HG02981 (cell line): ENCODE results near the gene CUL5.
"Not testable (repeated sequence)": the region's sequence is repeated elsewhere in the genome, so short reads cannot be mapped to it uniquely, and the experiment has no call there.

Experiments used
- ATAC-seq: cut with Tn5 transposase; IDR thresholded peaks from one replicate; pipeline ENCODE4 v1.9.1; 2021; ENCODE audit warnings: mild to moderate bottlenecking, moderate library complexity; ENCODE audit not compliant: unreplicated experiment

CUL5 gene

DNA sequence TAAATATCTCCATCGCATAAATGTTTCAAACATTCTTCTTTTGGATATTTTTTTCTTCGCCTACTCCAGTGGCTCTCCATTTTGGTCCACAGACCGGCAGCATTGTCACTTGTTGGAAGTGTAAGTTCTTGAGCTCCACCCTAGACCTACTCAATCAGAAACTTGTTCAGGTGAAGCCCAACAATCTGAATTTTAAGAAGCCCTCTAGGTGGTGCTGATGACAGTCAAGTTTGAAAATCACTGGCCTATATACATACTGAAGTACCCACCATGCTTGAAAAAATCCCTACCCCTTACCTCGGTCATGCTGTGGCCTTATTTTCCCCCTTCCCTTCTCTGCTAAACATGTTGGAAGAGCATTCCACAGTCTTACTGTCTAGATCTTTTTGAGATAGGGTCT, 102.4 kb downstream of the CUL5 start:
- no peak for ATAC-seq

DNA sequence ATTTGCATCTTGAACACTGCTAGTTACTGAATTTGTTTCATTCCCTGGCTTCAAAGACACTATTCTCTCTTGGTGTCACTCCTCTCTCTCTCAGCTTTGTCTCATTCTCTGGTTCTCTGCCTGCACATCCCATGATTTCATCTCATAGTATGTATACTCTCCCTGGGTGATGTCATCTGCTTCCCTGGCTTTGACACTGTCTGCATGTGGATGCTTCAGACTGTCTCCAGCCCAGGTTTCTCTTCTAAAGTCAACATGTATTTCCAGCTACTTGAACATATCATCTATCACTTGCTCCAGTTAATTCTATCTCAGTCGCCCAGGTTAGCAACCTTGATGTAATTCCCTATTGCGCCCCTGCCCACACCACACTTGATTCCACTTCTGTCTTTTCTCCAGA, 103.4 kb downstream of the CUL5 start:
- ATAC-seq: no peak

DNA sequence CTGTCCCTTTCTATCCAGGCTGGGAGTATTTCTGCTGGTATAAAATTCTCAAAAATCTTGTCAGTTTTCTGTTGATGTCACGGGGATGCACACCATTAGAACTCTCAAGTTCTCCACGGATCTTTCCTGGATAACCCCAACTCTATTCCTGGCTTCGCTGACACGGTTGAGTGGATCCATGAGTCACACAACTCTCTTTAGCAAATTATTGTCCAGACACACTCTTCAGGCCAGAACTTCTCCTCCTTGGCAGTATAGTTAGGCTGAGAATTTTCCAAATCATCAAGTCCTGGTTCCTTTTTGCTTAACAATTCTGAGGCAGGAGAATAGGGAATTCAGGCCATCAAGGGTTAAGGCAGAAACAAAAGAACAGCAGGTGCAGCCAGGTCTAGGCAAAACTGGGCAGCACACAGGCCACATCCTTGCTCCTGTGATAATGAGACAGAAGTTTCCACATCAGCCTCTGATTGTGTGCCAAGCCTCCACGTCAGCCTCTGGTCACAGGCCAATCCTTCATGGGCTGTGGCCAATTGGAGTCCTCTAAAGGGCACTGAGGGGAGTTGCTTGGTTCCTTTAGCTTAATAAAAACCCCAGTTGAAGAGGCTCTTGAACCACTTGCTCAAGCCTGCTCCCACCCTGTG, 106.9 kb downstream of the CUL5 start:
- no peak for ATAC-seq

DNA sequence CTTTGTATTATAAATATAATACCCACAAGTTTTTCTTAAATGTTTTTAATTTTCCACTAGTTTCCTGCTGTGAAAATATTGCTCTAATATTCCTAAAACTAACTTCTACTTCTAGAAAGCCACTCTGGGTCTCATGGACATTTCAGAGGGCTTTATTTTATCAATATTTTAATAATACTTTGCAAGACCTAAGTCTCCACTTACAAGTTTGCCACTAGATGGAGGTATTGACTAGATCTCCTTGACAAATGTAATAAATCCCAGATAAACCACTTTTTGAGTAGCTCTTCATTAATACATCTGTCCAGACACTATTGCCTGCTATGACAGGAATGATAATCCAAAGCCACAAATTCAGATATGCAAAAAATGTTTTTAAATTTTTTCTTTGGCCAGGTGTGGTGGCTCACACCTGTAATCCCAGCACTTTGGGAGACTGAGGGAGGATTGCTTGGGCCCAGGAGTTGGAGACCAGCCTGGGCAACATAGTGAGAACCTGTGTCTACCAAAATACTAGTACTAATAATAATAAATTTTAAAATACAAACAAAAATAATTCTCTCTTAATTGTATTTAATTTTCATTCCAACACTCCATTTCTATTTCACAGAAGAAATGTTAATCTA, 109.2 kb downstream of the CUL5 start:
- ATAC-seq: no peak

DNA sequence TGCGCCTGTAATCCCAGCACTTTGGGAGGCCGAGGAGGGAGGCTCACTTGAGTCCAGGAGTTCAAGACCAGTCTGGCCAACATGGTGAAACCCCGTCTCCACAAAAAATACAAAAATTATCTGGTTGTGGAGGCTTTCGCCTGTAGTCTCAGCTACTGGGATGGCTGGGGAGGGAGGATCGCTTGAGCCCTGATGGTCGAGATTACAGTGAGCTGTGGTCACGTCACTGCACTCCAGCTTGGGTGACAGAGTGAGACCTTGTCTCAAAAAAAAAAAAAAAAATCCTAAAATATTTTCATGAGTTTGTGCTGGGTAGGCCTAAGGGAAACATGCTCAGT, 112.2 kb downstream of the CUL5 start:
- not testable (repeated sequence) for ATAC-seq

DNA sequence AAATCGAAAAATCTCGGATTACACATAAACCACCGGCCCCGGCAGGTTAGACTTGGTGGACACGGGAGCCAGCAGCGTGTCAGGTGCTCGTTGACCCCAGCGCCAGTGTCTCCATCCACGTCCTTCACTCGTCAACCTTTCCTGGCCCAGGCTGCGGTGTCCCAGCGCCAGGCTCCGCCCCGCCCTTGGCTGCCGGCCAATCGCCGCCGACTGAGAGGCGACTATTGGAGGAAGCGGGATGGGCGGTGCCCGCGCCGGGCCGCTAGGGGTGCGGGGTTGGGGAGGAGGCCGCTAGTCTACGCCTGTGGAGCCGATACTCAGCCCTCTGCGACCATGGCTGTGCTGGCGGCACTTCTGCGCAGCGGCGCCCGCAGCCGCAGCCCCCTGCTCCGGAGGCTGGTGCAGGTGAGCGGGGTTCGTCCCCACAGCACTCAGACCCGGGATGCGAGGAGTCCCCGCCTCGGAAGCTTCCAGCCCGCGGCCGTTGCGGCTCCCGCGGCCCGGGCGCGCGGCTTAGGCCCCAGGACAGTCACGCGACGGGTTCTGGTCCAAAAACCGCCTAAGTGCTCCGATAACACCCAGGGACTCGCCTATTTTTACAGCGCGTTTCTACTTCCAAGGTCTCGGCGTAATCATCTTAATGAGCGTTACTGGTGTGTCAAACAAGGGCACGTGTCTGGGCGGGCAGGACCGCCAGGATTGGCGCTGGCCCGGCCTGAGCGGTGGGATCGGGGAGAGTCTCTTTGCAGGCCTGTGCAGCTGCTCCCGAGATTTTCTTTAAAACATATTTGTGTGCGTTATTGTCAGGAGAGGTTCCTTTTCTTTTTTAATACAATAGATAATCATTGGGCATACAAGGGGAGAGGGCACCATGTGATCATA, 112.8 kb downstream of the CUL5 start, which contains the start of gene ACAT1:
TSS of gene ACAT1 (plus strand) at position 294 of the 882 bp plus-strand sequence. CDS start at position 334, 40 bp downstream.
- ATAC-seq: peak; percentile 97

DNA sequence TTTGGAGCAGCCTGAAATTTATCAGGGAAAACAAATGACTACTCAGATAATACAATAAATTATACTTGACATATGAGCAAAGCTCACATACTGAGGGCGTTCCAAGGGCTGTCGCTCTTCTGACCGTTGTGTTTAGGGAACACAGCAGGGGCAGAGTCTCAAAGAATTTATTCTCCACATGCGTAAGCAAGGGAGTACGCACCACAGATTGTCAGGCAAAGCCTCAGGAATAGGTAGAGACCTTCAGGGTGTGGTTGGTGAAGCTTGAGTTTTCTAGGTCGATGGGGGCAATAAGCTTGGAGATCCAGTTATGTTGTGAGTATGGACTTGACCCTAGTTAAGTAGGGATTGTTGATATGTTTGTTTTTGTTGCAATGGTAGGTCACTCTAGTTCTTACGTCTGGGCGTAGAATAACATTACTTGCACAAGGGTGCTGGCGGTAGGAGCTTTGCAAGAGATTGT, 113.5 kb downstream of the CUL5 start:
- no peak for ATAC-seq

DNA sequence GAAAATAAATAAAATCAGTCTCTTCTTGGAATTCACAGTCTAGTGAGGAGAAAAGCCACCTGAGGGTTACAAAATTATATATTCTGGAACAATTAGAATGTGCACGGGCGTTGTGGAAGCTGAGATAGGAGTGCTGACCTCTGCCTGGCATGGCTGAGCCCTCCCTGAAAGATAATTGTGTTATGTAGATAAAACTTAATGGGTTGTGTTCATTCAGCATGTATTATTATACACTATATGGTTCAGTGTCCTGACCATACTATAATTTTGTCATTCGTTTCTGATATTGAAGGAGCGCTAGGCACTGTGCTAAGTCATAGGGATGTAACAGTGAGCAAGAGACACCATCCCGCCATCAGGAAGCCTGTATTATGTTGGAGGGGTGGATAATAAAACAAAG, 116.4 kb downstream of the CUL5 start:
- no peak for ATAC-seq

DNA sequence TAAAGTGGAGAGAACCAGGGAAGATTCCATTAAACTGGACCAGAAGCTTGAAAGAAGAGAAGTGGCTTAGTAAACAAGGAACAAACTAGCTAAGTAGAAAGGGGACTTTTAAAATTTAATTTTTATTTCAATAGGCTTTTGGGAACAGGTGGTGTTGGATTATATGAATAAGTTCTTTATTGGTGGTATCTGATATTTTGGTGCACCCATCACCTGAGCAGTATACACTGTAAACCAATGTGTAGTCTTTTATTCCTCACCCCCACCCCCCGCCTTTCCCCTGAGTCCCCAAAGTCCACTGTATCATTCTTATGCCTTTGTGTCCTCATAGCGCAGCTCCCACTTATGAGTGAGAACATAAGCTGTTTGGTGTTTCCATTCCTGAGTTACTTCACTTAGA, 120.1 kb downstream of the CUL5 start:
- no peak for ATAC-seq

DNA sequence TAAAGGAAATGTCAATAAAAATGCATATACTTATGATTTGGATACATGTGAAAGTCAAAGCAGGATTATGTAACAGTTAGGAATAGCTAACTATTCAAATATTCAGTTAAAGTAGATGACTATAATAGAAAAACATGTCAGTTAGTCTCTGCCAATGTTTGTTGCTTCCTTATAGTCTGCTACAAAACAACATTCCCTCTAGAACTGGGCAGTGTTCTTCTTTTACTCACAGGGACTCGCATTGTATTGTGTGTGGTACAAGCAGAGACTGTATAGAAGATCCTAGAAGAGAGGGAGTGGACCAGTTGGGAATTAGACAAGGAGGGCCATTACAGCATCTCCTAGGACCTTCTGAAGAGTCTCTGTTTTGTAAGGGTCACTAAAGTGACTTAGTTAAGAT, 123.3 kb downstream of the CUL5 start:
- no peak for ATAC-seq

DNA sequence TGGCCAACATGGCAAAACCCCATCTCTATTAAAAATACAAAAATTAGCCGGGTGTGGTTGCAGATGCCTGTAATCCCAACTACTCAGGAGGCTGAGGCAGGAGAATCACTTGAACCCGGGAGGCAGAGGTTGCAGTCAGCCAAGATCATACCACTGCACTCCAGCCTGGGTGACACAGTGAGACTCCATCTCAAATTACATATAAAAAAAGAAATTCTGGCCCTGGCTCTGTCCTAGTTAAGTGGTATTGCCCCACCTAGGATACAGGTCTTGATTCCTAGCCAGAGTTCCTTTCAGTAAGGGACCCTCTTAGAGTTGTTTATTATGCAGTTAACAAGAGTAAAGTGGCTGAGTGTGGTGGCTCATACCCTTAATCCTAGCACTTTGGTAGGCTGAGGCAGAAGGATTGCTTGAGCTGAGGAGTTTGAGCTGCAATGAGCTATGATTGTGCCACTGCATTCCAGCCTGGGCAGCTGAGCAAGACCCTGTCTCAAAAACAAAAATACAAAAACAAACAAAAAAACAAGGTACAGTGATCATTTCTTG, 124.4 kb downstream of the CUL5 start:
- not testable (repeated sequence) for ATAC-seq

DNA sequence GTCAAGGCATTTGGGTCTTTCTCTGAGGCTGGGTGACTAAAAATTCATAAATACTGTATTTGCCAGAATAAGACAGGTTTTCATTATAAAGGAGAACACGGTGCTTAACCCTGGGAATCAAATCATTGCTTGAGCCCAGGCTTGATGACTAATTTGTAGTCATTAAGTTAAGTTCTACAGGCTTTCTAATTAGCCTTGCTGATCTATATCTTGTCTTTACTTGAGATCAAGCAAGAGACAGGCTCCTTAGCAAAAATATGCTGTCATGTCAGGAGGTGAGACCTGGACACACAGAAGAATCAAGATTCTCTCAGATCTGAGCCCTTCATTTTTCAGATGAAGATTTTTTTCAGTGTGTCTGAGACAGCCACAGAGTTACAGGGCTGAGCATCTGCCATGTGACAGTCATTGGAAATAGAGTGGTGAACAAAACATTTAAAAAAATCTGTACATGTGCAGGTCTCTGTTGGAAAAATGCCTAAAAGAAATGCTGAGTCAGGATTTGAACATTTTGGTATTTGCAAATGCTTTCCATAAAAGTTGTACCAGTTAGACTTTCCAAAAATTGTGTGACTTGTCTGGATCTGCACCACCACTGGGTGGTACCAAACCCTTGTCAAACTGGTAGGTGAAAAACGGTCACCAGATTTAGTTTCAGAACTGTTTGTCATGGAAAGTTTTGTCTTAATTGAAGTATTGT, 127.3 kb downstream of the CUL5 start:
- no peak for ATAC-seq

DNA sequence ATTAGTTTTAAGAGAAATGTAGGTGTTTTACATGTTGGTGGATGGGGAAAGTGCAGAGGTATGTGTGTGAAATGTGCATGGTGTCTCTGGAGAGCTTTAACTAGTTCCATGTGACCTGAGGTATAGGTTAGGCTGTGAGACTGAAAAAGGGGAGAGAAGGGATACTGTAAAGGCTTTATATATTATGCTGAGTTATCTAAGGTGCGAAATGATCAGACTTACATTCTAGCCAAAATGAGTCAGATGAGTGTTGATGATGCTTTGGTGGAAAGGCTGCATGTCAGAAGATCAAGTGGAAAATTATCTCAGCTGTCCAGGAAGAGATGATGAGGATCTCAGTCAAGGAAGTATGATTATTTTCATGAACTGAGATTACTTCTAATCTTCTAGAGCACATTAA, 128.5 kb downstream of the CUL5 start:
- no peak for ATAC-seq

DNA sequence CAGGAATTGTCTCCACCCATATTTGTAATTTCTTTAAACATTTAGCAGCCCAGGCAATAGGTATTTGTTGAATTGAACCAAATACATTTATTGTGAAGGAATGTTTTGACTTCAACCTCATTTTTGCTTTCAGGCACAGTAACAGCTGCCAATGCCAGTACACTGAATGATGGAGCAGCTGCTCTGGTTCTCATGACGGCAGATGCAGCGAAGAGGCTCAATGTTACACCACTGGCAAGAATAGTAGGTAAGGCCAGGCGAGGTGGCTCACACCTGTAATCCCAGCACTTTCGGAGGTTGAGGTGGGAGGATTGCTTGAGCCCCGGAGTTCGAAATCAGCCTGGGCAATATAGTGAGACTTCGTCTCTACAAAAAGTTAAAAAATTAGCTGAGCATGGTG, 133.6 kb downstream of the CUL5 start:
- no peak for ATAC-seq

DNA sequence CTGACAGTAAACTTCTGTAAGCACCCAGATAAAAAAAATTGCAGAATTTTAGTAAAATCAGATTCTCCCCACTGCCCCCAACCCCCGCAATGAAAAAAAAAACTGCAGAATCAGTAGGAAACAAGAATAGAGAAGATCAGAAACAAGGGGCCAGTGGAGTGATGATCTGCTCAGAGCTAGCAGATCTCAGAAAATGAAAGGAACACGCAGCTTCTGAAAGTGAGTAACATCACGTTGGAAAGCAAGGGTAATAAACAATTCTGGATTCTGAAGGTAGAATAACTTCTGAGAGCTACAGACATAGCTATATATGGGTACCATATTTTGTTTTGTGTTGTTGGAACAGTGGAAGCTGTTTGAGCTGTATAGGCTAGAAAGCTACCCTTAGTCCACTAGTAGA, 135.9 kb downstream of the CUL5 start:
- no peak for ATAC-seq

DNA sequence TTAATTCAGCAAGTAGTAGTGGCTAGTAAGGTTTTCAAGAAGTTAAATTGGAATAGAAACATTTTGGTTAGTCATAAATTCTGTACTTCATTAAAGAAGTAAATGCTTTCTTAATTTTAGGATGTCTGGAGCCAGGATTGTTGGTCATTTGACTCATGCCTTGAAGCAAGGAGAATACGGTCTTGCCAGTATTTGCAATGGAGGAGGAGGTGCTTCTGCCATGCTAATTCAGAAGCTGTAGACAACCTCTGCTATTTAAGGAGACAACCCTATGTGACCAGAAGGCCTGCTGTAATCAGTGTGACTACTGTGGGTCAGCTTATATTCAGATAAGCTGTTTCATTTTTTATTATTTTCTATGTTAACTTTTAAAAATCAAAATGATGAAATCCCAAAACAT, 138.5 kb downstream of the CUL5 start:
- no peak for ATAC-seq

DNA sequence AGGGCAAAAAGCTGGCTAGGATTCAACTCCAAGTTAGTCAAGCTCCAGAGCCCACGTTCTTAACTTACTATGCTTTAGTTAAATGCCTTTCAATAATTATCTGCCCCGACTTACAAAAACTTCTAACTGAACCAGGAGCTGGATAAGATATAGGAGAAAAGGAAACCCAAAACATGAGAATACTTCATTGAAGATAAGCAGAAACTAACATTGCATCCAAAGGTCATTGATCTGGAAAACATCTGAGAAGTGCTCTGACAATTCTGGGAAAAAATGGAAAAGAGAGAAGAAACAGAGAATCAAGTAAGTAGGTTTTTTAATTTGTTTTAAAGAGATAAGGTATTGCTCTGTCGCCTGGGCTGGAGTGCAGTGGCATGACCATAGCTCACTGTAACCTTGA, 139.9 kb downstream of the CUL5 start:
- ATAC-seq: no peak

DNA sequence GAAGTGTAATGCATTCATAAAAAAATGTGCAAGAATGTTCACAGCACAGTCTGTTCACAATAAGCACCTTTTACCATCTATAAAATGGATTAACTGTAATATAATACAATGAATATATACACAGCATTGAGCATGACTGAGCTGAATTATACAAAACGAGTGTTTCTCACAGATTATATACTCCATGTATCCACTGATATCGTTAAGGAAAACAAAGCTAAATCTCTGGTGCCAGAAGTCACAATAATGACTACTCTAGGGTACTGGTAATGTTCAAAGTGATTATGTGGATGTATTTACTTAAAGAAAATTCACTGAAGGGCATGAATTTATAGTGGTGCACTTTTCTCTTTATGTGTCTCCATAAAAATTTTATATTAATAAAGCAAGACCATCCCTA, 145.9 kb downstream of the CUL5 start:
- no peak for ATAC-seq
